Activated CD8-positive, alpha-beta T cell treated with anti-CD3 and anti-CD28 coated beads for 36 hours (primary cell): ENCODE data around the gene RAB21. TPM values are rescaled to one million over a fixed set of nuclear protein-coding genes. Genes with fewer than 3 reads are reported as not detected.
"Not testable (repeated sequence)": the region's sequence is repeated elsewhere in the genome, so short reads cannot be mapped to it uniquely, and the experiment has no call there.

Source experiments
- ATAC-seq: fragments of 200-7000 bp; cut with Tn5 transposase; one replicate; pipeline ENCODE4 v1.10.0; 2021; ENCODE audit warnings: mild to moderate bottlenecking, moderate library complexity
- CTCF ChIA-PET: fragments of 350-600 bp; sonication (Branson Sonifier 250); formaldehyde crosslinking; loops from one replicate; lab custom pipeline; 2021; ENCODE audit warnings: antibody characterized with exemption; lab: Charles Lee
- POLR2A ChIA-PET: fragments of 350-600 bp; sonication (Branson Sonifier 250); formaldehyde crosslinking; loops from one replicate; lab custom pipeline; 2021; ENCODE audit warnings: antibody characterized with exemption; lab: Charles Lee
- DNase-seq: peaks from one replicate; pipeline ENCODE4 v3.0.0-alpha.2; 2020
- H3K27ac Mint-ChIP-seq: one replicate; pipeline ENCODE4 v1.8.0; 2021; ENCODE audit warnings: mild to moderate bottlenecking, mixed read lengths
- H3K27me3 Mint-ChIP-seq: one replicate; pipeline ENCODE4 v1.8.0; 2021; ENCODE audit warnings: mixed read lengths
- H3K36me3 Mint-ChIP-seq: one replicate; pipeline ENCODE4 v1.8.0; 2021; ENCODE audit warnings: low read depth, mixed read lengths
- H3K4me1 Mint-ChIP-seq: one replicate; pipeline ENCODE4 v1.8.0; 2021; ENCODE audit warnings: low read depth, mixed read lengths
- H3K4me3 Mint-ChIP-seq: one replicate; pipeline ENCODE4 v1.8.0; 2021; ENCODE audit warnings: mild to moderate bottlenecking, moderate library complexity, mixed read lengths
- H3K9me3 Mint-ChIP-seq: one replicate; pipeline ENCODE4 v1.8.0; 2021; ENCODE audit warnings: mixed read lengths
- intact Hi-C: fragments of 100-400 bp; cut with micrococcal nuclease; formaldehyde crosslinking; loops from one replicate; pipeline ENCODE4 v1.10.0; 2022
- total RNA-seq, 2 experiments: library from RNA; stranded (reverse); gene quantifications; one replicate each; pipeline ENCODE4 v1.2.3, GENCODE V29; 2021
- TF ChIP-seq, protein P1 (sequence below): fragments of 200-600 bp; IDR thresholded peaks from one replicate; pipeline ENCODE4 v1.8.0; 2022; ENCODE audit warnings: antibody characterized with exemption, mild to moderate bottlenecking

RAB21 gene
- total RNA-seq, 2 experiments from 2014 or later = 78.1 to 88.6 TPM

DNA sequence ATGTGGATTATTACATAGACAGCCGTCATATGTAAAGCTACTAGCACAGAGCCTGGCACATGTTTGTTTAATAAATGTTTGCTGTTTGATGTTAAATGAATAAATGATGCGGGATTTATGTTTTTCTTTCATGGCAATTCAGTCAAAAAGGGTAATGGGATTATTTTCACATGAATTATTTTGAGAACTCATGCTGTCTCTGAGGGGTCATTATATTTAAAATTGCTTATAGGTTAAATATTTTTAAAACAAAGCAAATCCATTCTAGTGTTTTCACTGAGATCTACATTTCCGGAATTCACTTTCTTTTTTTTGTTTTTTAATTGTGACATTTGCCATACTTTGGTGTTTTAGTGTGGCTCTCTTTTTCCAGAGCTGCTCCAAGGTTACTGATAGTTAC lies 5.3 kb downstream of the RAB21 start:
- ATAC-seq = no peak
- Mint-ChIP-seq H3K4me1 (peaks cover 56% of the 10 kb centered on the region), H3K36me3 (peaks cover 79% of the 10 kb centered on the region), H3K27ac (no peak overlapping the region), H3K27me3 (no peaks in the 10 kb centered on the region), H3K9me3 (peaks cover 23% of the 10 kb centered on the region), H3K4me3 (no peak overlapping the region)
- intact Hi-C loops = no loop called here
- TF ChIP-seq, protein P1, sequence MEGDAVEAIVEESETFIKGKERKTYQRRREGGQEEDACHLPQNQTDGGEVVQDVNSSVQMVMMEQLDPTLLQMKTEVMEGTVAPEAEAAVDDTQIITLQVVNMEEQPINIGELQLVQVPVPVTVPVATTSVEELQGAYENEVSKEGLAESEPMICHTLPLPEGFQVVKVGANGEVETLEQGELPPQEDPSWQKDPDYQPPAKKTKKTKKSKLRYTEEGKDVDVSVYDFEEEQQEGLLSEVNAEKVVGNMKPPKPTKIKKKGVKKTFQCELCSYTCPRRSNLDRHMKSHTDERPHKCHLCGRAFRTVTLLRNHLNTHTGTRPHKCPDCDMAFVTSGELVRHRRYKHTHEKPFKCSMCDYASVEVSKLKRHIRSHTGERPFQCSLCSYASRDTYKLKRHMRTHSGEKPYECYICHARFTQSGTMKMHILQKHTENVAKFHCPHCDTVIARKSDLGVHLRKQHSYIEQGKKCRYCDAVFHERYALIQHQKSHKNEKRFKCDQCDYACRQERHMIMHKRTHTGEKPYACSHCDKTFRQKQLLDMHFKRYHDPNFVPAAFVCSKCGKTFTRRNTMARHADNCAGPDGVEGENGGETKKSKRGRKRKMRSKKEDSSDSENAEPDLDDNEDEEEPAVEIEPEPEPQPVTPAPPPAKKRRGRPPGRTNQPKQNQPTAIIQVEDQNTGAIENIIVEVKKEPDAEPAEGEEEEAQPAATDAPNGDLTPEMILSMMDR = no peak
- CTCF ChIA-PET = interaction anchor here (1.1 to 3.0 kb wide), 4 partner anchors 13 to 123 kb away, joined by 3 to 14 read pairs (median 5); no protein-coding TSS in a partner anchor
- no peak for DNase-seq
- POLR2A ChIA-PET = interaction anchor here (1.3 kb wide), 1 partner anchor 13 kb away, joined by 5 read pairs; no protein-coding TSS in a partner anchor

DNA sequence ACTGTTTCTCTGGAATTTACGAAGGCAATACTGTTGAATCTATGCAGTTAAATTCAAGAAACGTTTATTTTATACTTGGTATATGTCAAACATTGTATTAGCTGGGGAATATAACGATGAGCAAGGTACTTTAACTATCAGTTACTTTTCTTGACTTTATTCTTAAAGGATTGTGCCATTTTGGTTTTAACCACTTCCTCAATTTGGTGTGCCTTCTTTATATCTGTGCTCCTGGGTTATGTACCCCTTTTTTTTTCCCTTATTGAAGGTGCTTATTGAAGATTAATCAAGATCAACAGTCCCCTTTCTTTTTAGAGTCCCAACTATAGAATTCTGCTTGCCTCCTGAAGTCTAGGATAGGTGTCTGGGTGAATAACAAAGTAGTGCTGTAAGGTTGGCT lies 5.8 kb downstream of the RAB21 start:
- TF ChIP-seq, protein P1 = no peak
- Mint-ChIP-seq H3K36me3 (peaks cover 83% of the 10 kb centered on the region), H3K4me1 (peaks cover 61% of the 10 kb centered on the region), H3K27me3 (no peaks in the 10 kb centered on the region), H3K9me3 (peaks cover 23% of the 10 kb centered on the region), H3K4me3 (no peak overlapping the region), H3K27ac (peak overlapping the region; percentile 12)
- ChIA-PET POLR2A (no interaction called here), CTCF (interaction anchor here (1.1 to 2.1 kb wide), 2 partner anchors 20 to 85 kb away, joined by 3 to 6 read pairs; no protein-coding TSS in a partner anchor)
- ATAC-seq (no peak), DNase-seq (no peak)
- intact Hi-C loops = no loop called here

DNA sequence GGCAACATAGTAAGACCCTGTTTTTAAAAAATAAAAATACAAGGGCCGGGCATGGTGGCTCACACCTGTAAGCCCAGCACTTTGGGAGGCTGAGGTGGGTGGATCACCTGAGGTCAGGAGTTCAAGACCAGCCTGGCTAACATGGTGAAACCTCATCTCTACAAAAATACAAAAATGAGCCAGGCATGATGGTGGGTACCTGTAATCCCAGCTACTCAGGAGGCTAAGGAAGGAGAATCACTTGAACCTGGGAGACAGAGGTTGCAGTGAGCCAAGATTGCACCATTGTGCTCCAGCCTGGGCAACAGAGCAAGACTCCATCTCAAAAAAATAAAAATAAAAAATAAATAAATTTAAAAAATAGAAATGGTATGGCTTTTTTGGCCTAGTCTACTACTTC lies 6.7 kb downstream of the RAB21 start:
- CTCF ChIA-PET, POLR2A ChIA-PET, H3K4me3 Mint-ChIP-seq, DNase-seq, intact Hi-C loops, ATAC-seq, H3K27ac Mint-ChIP-seq, H3K27me3 Mint-ChIP-seq: not testable (repeated sequence)
- peaks cover 23% of the 10 kb centered on the region for H3K9me3 Mint-ChIP-seq
- H3K4me1 Mint-ChIP-seq = peaks cover 64% of the 10 kb centered on the region
- H3K36me3 Mint-ChIP-seq = peaks cover 76% of the 10 kb centered on the region

DNA sequence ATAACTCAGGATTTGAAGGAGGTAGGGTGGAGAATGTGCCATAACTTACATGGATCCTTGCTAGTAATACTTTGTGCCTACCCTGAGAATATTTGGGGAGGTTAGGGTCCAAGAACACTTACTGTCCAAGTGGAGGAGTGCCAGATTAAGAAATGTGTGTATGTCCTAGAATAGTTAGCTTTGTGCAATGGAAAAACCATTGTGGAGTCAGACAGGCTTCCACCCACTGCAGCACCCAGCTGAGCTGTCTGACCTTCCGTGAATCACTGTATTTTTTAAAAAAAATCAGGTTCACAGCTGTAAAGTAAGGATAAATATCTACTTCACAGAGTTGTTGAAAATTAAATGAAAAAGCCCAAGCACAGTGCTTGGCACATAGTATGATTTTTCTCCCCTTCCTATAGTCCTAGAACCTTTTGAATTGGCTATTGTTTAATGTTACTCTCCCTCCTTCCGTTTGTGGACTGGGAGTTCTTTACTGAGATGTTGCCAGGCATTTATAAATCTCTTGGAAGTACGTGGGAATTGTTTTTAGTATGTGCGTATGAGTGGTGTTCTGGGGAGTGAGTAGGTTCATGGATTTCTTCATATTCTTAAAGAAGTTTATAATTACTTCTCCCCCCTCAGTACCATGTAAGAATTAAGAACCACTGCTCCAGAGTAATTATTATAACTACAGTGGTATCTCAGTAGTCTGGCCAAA lies 9.2 kb downstream of the RAB21 start:
- intact Hi-C loops = no loop called here
- Mint-ChIP-seq H3K27me3 (no peaks in the 10 kb centered on the region), H3K4me3 (no peak overlapping the region), H3K4me1 (peaks cover 69% of the 10 kb centered on the region), H3K36me3 (peaks cover 58% of the 10 kb centered on the region), H3K27ac (no peak overlapping the region), H3K9me3 (peaks cover 22% of the 10 kb centered on the region)
- POLR2A ChIA-PET = no interaction called here
- ATAC-seq (no peak), DNase-seq (no peak)
- CTCF ChIA-PET = interaction anchor here (0.9 to 1.7 kb wide), 2 partner anchors 17 to 371 kb away, joined by 3 to 8 read pairs; no protein-coding TSS in a partner anchor
- TF ChIP-seq, protein P1 = no peak

DNA sequence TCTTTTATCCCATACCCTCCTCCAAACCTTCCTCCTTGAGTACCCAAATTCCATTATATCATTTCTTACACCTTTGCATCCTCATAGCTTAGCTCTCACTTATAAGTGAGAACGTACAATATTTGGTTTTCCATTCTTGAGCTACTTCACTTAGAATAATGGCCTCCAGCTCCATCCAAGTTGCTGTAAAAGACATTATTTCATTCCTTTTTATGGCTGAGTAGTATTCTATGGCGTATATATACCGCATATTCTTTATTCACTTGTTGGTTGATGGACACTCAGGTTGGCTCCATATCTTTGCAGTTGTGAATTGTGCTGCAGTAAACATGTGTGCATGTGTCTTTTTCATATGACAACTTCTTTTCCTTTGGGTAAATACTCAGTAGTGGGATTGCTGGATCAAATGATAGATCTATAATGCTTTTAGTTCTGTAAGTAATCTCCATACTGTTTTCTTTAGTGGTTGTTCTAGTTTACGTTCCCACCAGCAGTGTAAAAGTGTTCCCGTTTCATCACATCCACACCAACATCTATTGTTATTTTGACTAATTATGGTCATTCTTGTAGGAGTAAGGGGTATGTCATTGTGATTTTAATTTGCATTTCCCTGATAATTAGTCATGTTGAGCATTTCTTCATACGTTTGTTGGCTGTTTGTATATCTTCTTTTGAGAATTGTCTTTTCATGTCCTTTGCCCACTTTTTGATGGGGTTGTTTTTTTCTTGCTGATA lies 10.1 kb downstream of the RAB21 start:
- peaks cover 51% of the 10 kb centered on the region for H3K36me3 Mint-ChIP-seq
- DNase-seq (no peak), ATAC-seq (no peak)
- H3K9me3 Mint-ChIP-seq = peaks cover 13% of the 10 kb centered on the region
- peaks cover 64% of the 10 kb centered on the region for H3K4me1 Mint-ChIP-seq
- H3K27ac Mint-ChIP-seq = no peak overlapping the region
- intact Hi-C loops = no loop called here
- POLR2A ChIA-PET = no interaction called here
- no peak overlapping the region for H3K4me3 Mint-ChIP-seq
- CTCF ChIA-PET = interaction anchor here (1.7 kb wide), 1 partner anchor 16 kb away, joined by 8 read pairs; no protein-coding TSS in a partner anchor
- TF ChIP-seq, protein P1 = no peak
- H3K27me3 Mint-ChIP-seq = no peaks in the 10 kb centered on the region
